Measurements from ENCODE around the gene AR.
A peak's percentile ranks its signal among the peaks of the same experiment; 100 is the strongest.

GRCh38 chrX:67555578-67556203 lies 11.9 kb downstream of the AR start:
- TF ChIP-seq CTCF (IDR thresholded peaks at IDR 0.05; ENCODE audit: insufficient read depth, low read depth, low read length) (peak; percentile 69), EZH2 (IDR thresholded peaks at IDR 0.05; ENCODE audit: insufficient read depth, low read length) (no peak)
